Transverse colon (tissue), 4 donors: Measurements from ENCODE around the gene RASGRP2.

Experiments used
- CTCF ChIP-seq, 5 experiments: fragments of 200-600 bp in 3 of 5; fragments of 450-650 bp in 2 of 5; sonication (generic) in 3 of 5; IDR thresholded peaks; 1 replicate in 2 of 5; 2 replicates in 3 of 5; pipeline ENCODE4 v1.5.1; 2016 to 2017; ENCODE audit warnings: antibody characterized with exemption in 5 of 5, inconsistent platforms in 3 of 5, mild to moderate bottlenecking in 2 of 5, moderate library complexity in 1 of 5
- EP300 ChIP-seq: sonication (generic); formaldehyde crosslinking; IDR thresholded peaks from one replicate; pipeline ENCODE4 v1.6.1; 2017; ENCODE audit warnings: antibody characterized with exemption, low read depth
- POLR2AphosphoS5 ChIP-seq, 3 donors: sonication (generic); formaldehyde crosslinking; IDR thresholded peaks; one replicate each; pipeline ENCODE4 v1.6.1; 2016; ENCODE audit warnings: antibody characterized with exemption in 3 of 3

- TF ChIP-seq CTCF (IDR thresholded peaks at IDR 0.05): no peak
- TF ChIP-seq EP300: no peak
- no peak for TF ChIP-seq POLR2AphosphoS5 (IDR thresholded peaks at IDR 0.05)
These were observed 47.9 kb upstream of the RASGRP2 start for GRCh38 chr11:64791781-64792291.
